SK-N-SH (cell line): ENCODE results near the gene FAM107B. TPM values are rescaled to one million over a fixed set of nuclear protein-coding genes. Genes with fewer than 3 reads are reported as not detected.

Source experiments
- CTCF ChIA-PET: fragments of 300-600, 350-600 bp; formaldehyde crosslinking; extraction: SDS; loops from one replicate; lab custom pipeline; 2021; lab: Yijun Ruan, JAX
- POLR2A ChIA-PET: fragments of 350-600 bp; sonication (Branson Sonifier 250); formaldehyde crosslinking; extraction: SDS; loops from one replicate; lab custom pipeline; 2020; ENCODE audit warnings: antibody characterized with exemption, inconsistent platforms; lab: Yijun Ruan, JAX
- DNase-seq: peaks from one replicate; pipeline ENCODE4 v3.0.0; 2012
- H2AFZ ChIP-seq: fragments of 200-600 bp; sonication (generic); 2 replicates; pipeline ENCODE4 v1.8.1; 2016; ENCODE audit warnings: antibody characterized with exemption, mild to moderate bottlenecking, low read depth
- H3F3A ChIP-seq: fragments of 200-600 bp; sonication (generic); replicated peaks from 2 replicates; pipeline ENCODE3; 2016; ENCODE audit warnings: antibody characterized with exemption, mild to moderate bottlenecking; ENCODE audit not compliant: insufficient read depth
- H3K27ac ChIP-seq, 2 experiments: fragments of 200-500 bp in 1 of 2; fragments of 200-600 bp in 1 of 2; sonication (Bioruptor generic) in 1 of 2; sonication (generic), shearing (Covaris generic) in 1 of 2; 2 replicates each; pipeline versions ENCODE4 v1.5.1 to v1.6.1; 2014 to 2016; ENCODE audit warnings: low read depth in 2 of 2, inconsistent platforms in 1 of 2, low read length in 1 of 2, mild to moderate bottlenecking in 1 of 2, mixed read lengths in 1 of 2
- H3K27me3 ChIP-seq: fragments of 200-600 bp; sonication (generic), shearing (Covaris generic); 2 replicates; pipeline ENCODE4 v1.6.1; 2016; ENCODE audit warnings: mixed run types; ENCODE audit not compliant: insufficient read depth
- H3K36me3 ChIP-seq, 2 experiments: fragments of 200-500 bp in 1 of 2; fragments of 200-600 bp in 1 of 2; sonication (Bioruptor generic) in 1 of 2; sonication (generic) in 1 of 2; replicated peaks in 1 of 2; 2 replicates each; pipeline versions ENCODE3 to v1.5.1; 2014 to 2016; ENCODE audit warnings: low read length in 1 of 2, mild to moderate bottlenecking in 1 of 2; ENCODE audit not compliant: insufficient read depth in 2 of 2, control insufficient read depth in 1 of 2
- H3K4me1 ChIP-seq, 2 experiments: fragments of 200-500 bp in 1 of 2; fragments of 200-600 bp in 1 of 2; sonication (Bioruptor generic) in 1 of 2; sonication (generic), shearing (Covaris generic) in 1 of 2; 2 replicates each; pipeline versions ENCODE4 v1.5.1 to v1.6.1; 2014 to 2016; ENCODE audit warnings: low read depth in 1 of 2, low read length in 1 of 2, mixed run types in 1 of 2; ENCODE audit not compliant: insufficient read depth in 2 of 2, control insufficient read depth in 1 of 2
- H3K4me2 ChIP-seq: fragments of 200-600 bp; sonication (generic), shearing (Covaris generic); 2 replicates; pipeline ENCODE4 v1.6.1; 2017; ENCODE audit warnings: mixed run types
- H3K4me3 ChIP-seq, 2 experiments: fragments of 200-500 bp in 1 of 2; fragments of 200-600 bp in 1 of 2; sonication (Bioruptor generic) in 1 of 2; sonication (generic), shearing (Covaris generic) in 1 of 2; 2 replicates each; pipeline versions ENCODE4 v1.5.1 to v1.8.1; 2014 to 2016; ENCODE audit warnings: low read depth in 2 of 2, inconsistent platforms in 1 of 2, low read length in 1 of 2, mild to moderate bottlenecking in 1 of 2, mixed read lengths in 1 of 2, moderate library complexity in 1 of 2
- H3K79me2 ChIP-seq: fragments of 200-600 bp; sonication (generic); 2 replicates; pipeline ENCODE4 v1.8.1; 2017; ENCODE audit warnings: mild to moderate bottlenecking; ENCODE audit not compliant: insufficient read depth
- H3K9ac ChIP-seq: fragments of 200-600 bp; sonication (generic); 2 replicates; pipeline ENCODE4 v1.6.1; 2017; ENCODE audit warnings: mixed run types
- H3K9me2 ChIP-seq: fragments of 200-600 bp; sonication (generic); 2 replicates; pipeline ENCODE4 v1.6.1; 2017; ENCODE audit warnings: mixed run types
- H3K9me3 ChIP-seq: fragments of 200-600 bp; sonication (generic); 2 replicates; pipeline ENCODE4 v1.6.1; 2017; ENCODE audit warnings: mixed run types, mild to moderate bottlenecking, moderate library complexity
- H4K20me1 ChIP-seq: fragments of 200-600 bp; sonication (generic); 2 replicates; pipeline ENCODE4 v1.6.1; 2017; ENCODE audit warnings: mild to moderate bottlenecking, mixed run types; ENCODE audit not compliant: insufficient read depth
- CHD2 ChIP-seq: fragments of 150-350 bp; IDR thresholded peaks from 2 replicates; pipeline ENCODE4 v1.6.1; 2018; ENCODE audit warnings: low read length; ENCODE audit not compliant: partially characterized antibody
- ELF1 ChIP-seq: IDR thresholded peaks from 2 replicates; pipeline ENCODE4 v1.4.0; 2012
- EP300 ChIP-seq, 2 experiments: IDR thresholded peaks; 2 replicates each; pipeline versions ENCODE4 v1.4.0 to v1.6.1; 2012; ENCODE audit warnings: borderline replicate concordance in 1 of 2, low read depth in 1 of 2, low read length in 1 of 2
- EZH2phosphoT487 ChIP-seq: fragments of 200-600 bp; sonication (generic); IDR thresholded peaks from 2 replicates; pipeline ENCODE4 v1.6.1; 2017; ENCODE audit warnings: low read depth, mixed run types, mild to moderate bottlenecking, antibody characterized with exemption, moderate library complexity, borderline replicate concordance
- FOXJ3 ChIP-seq: sonication (generic); formaldehyde crosslinking; IDR thresholded peaks from 2 replicates; pipeline ENCODE4 v1.5.1; 2020; ENCODE audit warnings: mild to moderate bottlenecking, missing genetic modification reagents
- FOXM1 ChIP-seq: IDR thresholded peaks from 2 replicates; pipeline ENCODE4 v1.4.0; 2012; ENCODE audit warnings: low read depth, mild to moderate bottlenecking
- GABPA ChIP-seq: IDR thresholded peaks from 2 replicates; pipeline ENCODE4 v1.4.0; 2012; ENCODE audit warnings: low read depth, mild to moderate bottlenecking
- JUND ChIP-seq: IDR thresholded peaks from 2 replicates; pipeline ENCODE4 v1.4.0; 2012
- RAD21 ChIP-seq: IDR thresholded peaks from 2 replicates; pipeline ENCODE4 v1.6.1; 2012; ENCODE audit warnings: mild to moderate bottlenecking, low read length
- RFX5 ChIP-seq: IDR thresholded peaks from 2 replicates; pipeline ENCODE4 v1.6.1; 2012; ENCODE audit warnings: mild to moderate bottlenecking, improper control_type of control experiment, low read length
- SMC3 ChIP-seq: IDR thresholded peaks from 2 replicates; pipeline ENCODE4 v1.6.1; 2012; ENCODE audit warnings: low read depth, low read length, improper control_type of control experiment
- TAF1 ChIP-seq: IDR thresholded peaks from 2 replicates; pipeline ENCODE4 v1.6.1; 2012; ENCODE audit warnings: low read depth, mild to moderate bottlenecking, low read length, moderate library complexity, borderline replicate concordance
- TCF12 ChIP-seq: IDR thresholded peaks from 2 replicates; pipeline ENCODE4 v1.4.0; 2012
- TEAD4 ChIP-seq: IDR thresholded peaks from 2 replicates; pipeline ENCODE4 v1.4.0; 2012; ENCODE audit warnings: mild to moderate bottlenecking, borderline replicate concordance; ENCODE audit not compliant: insufficient read depth
- WGBS: methylation state at CpG from one replicate; pipeline ENCODE4 v1.1.6; 2017; ENCODE audit warnings: low lambda C conversion rate; 5-methylcytosine and 5-hydroxymethylcytosine counted together
- polyA plus RNA-seq, 3 experiments: library from polyadenylated mRNA; depleted of rRNA; stranded (reverse); fragments of >200 nt; gene quantifications; 2 replicates each; pipeline ENCODE4 v1.2.3, GENCODE V29; 2012
- TF ChIP-seq, protein P1 (sequence below): fragments of 150-350 bp; IDR thresholded peaks from 2 replicates; pipeline ENCODE4 v1.6.1; 2016; ENCODE audit warnings: mild to moderate bottlenecking, low read depth, low read length
- TF ChIP-seq, protein P2 (sequence below): IDR thresholded peaks from 2 replicates; pipeline ENCODE4 v1.4.0; 2012; ENCODE audit warnings: low read depth, borderline replicate concordance
- TF ChIP-seq, protein P3 (sequence below): fragments of 150-350 bp; IDR thresholded peaks from 2 replicates; pipeline ENCODE4 v1.6.1; 2017; ENCODE audit warnings: antibody characterized with exemption, low read length, low read depth, borderline replicate concordance
- TF ChIP-seq, protein P4 (sequence below): IDR thresholded peaks from 2 replicates; pipeline ENCODE4; 2012

Gene FAM107B
- polyA plus RNA-seq, 1 of the 3 experiments (the other 2 are of a cell fraction) = 1.0 TPM

DNA sequence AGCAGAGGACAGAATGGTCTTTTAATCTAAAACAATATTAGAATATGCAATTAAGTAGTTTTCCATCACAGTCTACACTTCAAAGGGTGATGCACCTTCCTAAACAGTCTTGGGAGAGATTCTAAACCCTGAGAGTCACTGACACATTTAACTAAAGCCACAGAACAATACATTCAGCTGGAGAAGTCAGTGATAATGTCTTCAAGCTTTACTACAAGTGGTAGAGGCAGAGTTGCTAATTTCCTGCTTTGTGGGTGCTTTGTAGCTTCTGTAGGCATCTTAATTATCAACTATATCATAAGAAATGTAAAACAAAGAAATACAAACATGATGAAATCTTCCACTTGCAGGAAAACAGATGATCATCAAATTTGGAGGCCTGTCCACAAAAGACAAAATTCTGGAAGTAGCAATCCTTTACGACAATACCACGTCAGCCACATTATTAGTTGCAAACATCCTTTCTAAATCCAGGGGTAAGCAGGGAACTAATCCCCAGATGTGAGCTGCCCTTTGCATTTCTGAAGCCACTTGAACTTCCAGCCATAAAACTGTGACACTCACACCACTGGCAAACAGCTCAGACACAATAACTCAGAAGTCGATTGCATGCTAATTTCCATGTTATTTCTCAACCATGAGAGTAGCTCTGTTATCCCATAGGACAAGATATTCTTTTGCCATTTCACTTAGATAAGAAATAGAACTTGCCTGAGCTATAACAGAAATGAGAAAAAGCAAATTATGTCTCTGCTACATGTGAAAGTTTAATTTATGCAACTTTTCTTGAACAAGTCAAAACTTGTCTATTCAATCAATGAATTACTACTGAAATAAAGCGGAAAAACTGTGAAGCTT, 212.2 kb downstream of the FAM107B start (continued):
- TF ChIP-seq, protein P1, sequence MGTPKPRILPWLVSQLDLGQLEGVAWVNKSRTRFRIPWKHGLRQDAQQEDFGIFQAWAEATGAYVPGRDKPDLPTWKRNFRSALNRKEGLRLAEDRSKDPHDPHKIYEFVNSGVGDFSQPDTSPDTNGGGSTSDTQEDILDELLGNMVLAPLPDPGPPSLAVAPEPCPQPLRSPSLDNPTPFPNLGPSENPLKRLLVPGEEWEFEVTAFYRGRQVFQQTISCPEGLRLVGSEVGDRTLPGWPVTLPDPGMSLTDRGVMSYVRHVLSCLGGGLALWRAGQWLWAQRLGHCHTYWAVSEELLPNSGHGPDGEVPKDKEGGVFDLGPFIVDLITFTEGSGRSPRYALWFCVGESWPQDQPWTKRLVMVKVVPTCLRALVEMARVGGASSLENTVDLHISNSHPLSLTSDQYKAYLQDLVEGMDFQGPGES = no peak
- no peak for TF ChIP-seq EP300 (IDR thresholded peaks at IDR 0.05; ENCODE audit: borderline replicate concordance in 1 of 2, low read depth in 1 of 2, low read length in 1 of 2)
- TF ChIP-seq CHD2 = no peak
- TF ChIP-seq ELF1 = no peak
- TF ChIP-seq FOXM1 = no peak
- TF ChIP-seq, protein P2, sequence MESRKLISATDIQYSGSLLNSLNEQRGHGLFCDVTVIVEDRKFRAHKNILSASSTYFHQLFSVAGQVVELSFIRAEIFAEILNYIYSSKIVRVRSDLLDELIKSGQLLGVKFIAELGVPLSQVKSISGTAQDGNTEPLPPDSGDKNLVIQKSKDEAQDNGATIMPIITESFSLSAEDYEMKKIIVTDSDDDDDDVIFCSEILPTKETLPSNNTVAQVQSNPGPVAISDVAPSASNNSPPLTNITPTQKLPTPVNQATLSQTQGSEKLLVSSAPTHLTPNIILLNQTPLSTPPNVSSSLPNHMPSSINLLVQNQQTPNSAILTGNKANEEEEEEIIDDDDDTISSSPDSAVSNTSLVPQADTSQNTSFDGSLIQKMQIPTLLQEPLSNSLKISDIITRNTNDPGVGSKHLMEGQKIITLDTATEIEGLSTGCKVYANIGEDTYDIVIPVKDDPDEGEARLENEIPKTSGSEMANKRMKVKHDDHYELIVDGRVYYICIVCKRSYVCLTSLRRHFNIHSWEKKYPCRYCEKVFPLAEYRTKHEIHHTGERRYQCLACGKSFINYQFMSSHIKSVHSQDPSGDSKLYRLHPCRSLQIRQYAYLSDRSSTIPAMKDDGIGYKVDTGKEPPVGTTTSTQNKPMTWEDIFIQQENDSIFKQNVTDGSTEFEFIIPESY = no peak
- TF ChIP-seq, protein P3, sequence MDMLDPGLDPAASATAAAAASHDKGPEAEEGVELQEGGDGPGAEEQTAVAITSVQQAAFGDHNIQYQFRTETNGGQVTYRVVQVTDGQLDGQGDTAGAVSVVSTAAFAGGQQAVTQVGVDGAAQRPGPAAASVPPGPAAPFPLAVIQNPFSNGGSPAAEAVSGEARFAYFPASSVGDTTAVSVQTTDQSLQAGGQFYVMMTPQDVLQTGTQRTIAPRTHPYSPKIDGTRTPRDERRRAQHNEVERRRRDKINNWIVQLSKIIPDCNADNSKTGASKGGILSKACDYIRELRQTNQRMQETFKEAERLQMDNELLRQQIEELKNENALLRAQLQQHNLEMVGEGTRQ = no peak

DNA sequence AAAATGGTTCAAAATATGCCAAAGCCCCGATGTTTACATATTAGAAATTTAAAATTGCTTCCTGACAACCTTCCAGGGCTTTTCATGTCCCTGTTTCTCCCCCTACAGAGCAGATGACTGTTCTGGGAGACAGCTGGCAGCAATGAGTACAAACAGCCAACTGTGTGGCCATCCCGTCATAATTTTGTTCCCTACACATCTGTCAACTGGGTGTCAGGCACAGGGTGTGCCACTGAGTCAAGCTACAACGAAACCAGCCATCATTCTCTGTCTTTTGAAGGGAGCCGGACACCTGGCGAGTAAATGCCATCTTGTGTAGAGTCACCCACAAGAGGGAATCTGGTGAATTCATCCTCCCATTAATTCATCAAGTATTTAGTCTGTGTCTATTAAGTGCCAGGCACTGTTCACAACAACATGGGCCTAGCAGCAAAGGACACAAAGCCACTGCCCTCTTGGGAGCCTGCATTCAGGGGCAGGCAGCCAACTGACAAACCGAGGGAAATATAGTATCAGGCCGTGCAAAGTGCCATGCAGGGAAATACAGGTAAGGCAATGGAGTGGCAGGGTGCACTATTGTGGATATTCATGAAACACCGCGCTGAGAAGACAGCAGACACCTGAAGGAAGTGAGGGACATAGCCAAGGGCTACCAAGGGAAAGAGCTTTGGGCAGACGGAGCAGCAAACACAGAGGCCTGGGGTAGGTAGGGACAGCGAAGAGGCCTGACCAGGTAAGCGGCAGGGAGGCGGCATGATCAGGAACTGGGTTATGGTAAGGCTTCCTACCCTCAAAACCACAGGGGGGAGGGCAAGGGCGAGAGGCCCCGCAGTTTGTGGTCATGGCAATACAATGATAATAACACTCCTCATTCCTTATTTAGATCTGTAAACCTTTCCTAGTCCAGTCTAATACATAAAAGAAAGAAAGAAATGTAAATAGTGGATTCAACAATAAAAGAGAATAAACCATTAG, 213.6 kb downstream of the FAM107B start:
- POLR2A ChIA-PET = no interaction called here

More for the DNA sequence above, 213.6 kb downstream of the FAM107B start:
- Histone ChIP-seq H3K36me3 (no peaks in the 10 kb centered on the region), H3K27me3 (no peaks in the 10 kb centered on the region), H3F3A (no peaks in the 10 kb centered on the region), H3K4me1 (no peaks in the 10 kb centered on the region; a peak in 2 of 4 replicates), H3K27ac (no peak overlapping the region), H2AFZ (no peak overlapping the region), H4K20me1 (no peaks in the 10 kb centered on the region), H3K9me3 (no peaks in the 10 kb centered on the region), H3K4me3 (no peak overlapping the region), H3K79me2 (no peaks in the 10 kb centered on the region), H3K9ac (no peak overlapping the region), H3K4me2 (no peak overlapping the region), H3K9me2 (no peaks in the 10 kb centered on the region)
- 84% methylated on average over 15 of the region's 15 CpGs for WGBS
- CTCF ChIA-PET = interaction anchor here (1.6 kb wide), 1 partner anchor 18 kb away, joined by 4 read pairs; no protein-coding TSS in a partner anchor
- no peak for DNase-seq
- TF ChIP-seq RAD21 (no peak), GABPA (no peak), TCF12 (no peak), JUND (no peak), TAF1 (no peak), FOXM1 (no peak), SMC3 (no peak), TEAD4 (no peak), EZH2phosphoT487 (no peak), ELF1 (no peak), FOXJ3 (no peak), RFX5 (no peak)
- TF ChIP-seq, protein P4, sequence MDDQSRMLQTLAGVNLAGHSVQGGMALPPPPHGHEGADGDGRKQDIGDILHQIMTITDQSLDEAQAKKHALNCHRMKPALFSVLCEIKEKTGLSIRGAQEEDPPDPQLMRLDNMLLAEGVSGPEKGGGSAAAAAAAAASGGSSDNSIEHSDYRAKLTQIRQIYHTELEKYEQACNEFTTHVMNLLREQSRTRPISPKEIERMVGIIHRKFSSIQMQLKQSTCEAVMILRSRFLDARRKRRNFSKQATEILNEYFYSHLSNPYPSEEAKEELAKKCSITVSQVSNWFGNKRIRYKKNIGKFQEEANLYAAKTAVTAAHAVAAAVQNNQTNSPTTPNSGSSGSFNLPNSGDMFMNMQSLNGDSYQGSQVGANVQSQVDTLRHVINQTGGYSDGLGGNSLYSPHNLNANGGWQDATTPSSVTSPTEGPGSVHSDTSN = no peak
